Measurements from ENCODE around the gene WWOX. TPM values are rescaled to one million over a fixed set of nuclear protein-coding genes. Genes with fewer than 3 reads are reported as not detected.

The WWOX gene
- total RNA-seq, 1 donor from 2014 or later = 43.2 TPM

GRCh38 chr16:78494674-78495073 lies 395.2 kb downstream of the WWOX start:
- TF ChIP-seq CTCF (IDR thresholded peaks at IDR 0.05; ENCODE audit: unreplicated experiment) = no peak
- Mint-ChIP-seq H3K4me1 (ENCODE audit: low read depth) (peaks cover 11% of the 10 kb centered on the region), H3K4me3 (ENCODE audit: low read depth) (no peak overlapping the region), H3K36me3 (ENCODE audit: insufficient read depth) (peaks cover 3% of the 10 kb centered on the region), H3K27ac (no peak overlapping the region), H3K9me3 (ENCODE audit: low read depth) (peaks cover 13% of the 10 kb centered on the region), H3K27me3 (no peaks in the 10 kb centered on the region)
- DNase-seq (ENCODE audit: low spot score, unreplicated experiment) = no peak

- Mint-ChIP-seq H3K27ac (no peak overlapping the region), H3K27me3 (no peaks in the 10 kb centered on the region), H3K4me3 (ENCODE audit: low read depth) (no peak overlapping the region), H3K9me3 (ENCODE audit: low read depth) (peaks cover 13% of the 10 kb centered on the region), H3K36me3 (ENCODE audit: insufficient read depth) (peaks cover 3% of the 10 kb centered on the region), H3K4me1 (ENCODE audit: low read depth) (peaks cover 9% of the 10 kb centered on the region)
- TF ChIP-seq CTCF (IDR thresholded peaks at IDR 0.05; ENCODE audit: unreplicated experiment) = no peak
- DNase-seq (ENCODE audit: low spot score, unreplicated experiment) = no peak
Observed at GRCh38 chr16:78496189-78496588, 396.7 kb downstream of the WWOX start.

- H3K27ac Mint-ChIP-seq = no peak overlapping the region
- no peaks in the 10 kb centered on the region for H3K27me3 Mint-ChIP-seq
- H3K4me3 Mint-ChIP-seq (ENCODE audit: low read depth) = no peak overlapping the region
- peaks cover 13% of the 10 kb centered on the region for H3K4me1 Mint-ChIP-seq (ENCODE audit: low read depth)
- H3K36me3 Mint-ChIP-seq (ENCODE audit: insufficient read depth) = peaks cover 3% of the 10 kb centered on the region
- DNase-seq (ENCODE audit: low spot score, unreplicated experiment) = no peak
- H3K9me3 Mint-ChIP-seq (ENCODE audit: low read depth) = peaks cover 13% of the 10 kb centered on the region
- TF ChIP-seq CTCF (IDR thresholded peaks at IDR 0.05; ENCODE audit: unreplicated experiment) = no peak
Observed at GRCh38 chr16:78499399-78499798, 399.9 kb downstream of the WWOX start.

- peaks cover 3% of the 10 kb centered on the region for H3K36me3 Mint-ChIP-seq (ENCODE audit: insufficient read depth)
- H3K27ac Mint-ChIP-seq = no peak overlapping the region
- no peak for DNase-seq (ENCODE audit: low spot score, unreplicated experiment)
- no peak overlapping the region for H3K4me3 Mint-ChIP-seq (ENCODE audit: low read depth)
- no peaks in the 10 kb centered on the region for H3K27me3 Mint-ChIP-seq
- TF ChIP-seq CTCF (IDR thresholded peaks at IDR 0.05; ENCODE audit: unreplicated experiment) = no peak
- H3K4me1 Mint-ChIP-seq (ENCODE audit: low read depth) = peaks cover 16% of the 10 kb centered on the region
- H3K9me3 Mint-ChIP-seq (ENCODE audit: low read depth) = peaks cover 13% of the 10 kb centered on the region
Observed at GRCh38 chr16:78500659-78501270, 401.3 kb downstream of the WWOX start.

GRCh38 chr16:78501744-78502143 lies 402.3 kb downstream of the WWOX start:
- Mint-ChIP-seq H3K9me3 (ENCODE audit: low read depth) (peaks cover 7% of the 10 kb centered on the region), H3K36me3 (ENCODE audit: insufficient read depth) (peaks cover 3% of the 10 kb centered on the region), H3K27ac (no peak overlapping the region), H3K27me3 (no peaks in the 10 kb centered on the region), H3K4me1 (ENCODE audit: low read depth) (peaks cover 16% of the 10 kb centered on the region), H3K4me3 (ENCODE audit: low read depth) (no peak overlapping the region)
- no peak for TF ChIP-seq CTCF (IDR thresholded peaks at IDR 0.05; ENCODE audit: unreplicated experiment)
- DNase-seq (ENCODE audit: low spot score, unreplicated experiment) = no peak
